Caco-2 (cell line): ENCODE results near the gene SLC39A11. TPM values are rescaled to one million over a fixed set of nuclear protein-coding genes. Genes with fewer than 3 reads are reported as not detected.
A peak's percentile ranks its signal among the peaks of the same experiment; 100 is the strongest.

Experiments
- BruUV-seq: library from RNA; stranded (reverse); fragments of 400-500 nt; replicated peaks from 2 replicates; lab custom pipeline; 2021; lab: Mats Ljungman, UMichigan
- CTCF ChIA-PET: fragments of 300-600 bp; sonication (Branson Sonifier 250); formaldehyde crosslinking; loops from one replicate; lab custom pipeline; 2022; ENCODE audit warnings: antibody characterized with exemption; lab: Charles Lee
- POLR2A ChIA-PET: fragments of 300-600 bp; sonication (Branson Sonifier 250); formaldehyde crosslinking; loops from one replicate; lab custom pipeline; 2022; ENCODE audit warnings: antibody characterized with exemption; lab: Charles Lee
- DNase-seq, 2 experiments: peaks; one replicate each; pipeline versions ENCODE4 v3.0.0 to v3.0.0-alpha.2; 2020 to 2022
- H3K27me3 ChIP-seq: replicated peaks from 2 replicates; pipeline ENCODE4 v1.6.0; 2011; ENCODE audit warnings: low read length; ENCODE audit not compliant: control insufficient read depth, insufficient read depth
- H3K36me3 ChIP-seq: 2 replicates; pipeline ENCODE4 v1.5.1; 2011; ENCODE audit warnings: low read length; ENCODE audit not compliant: control insufficient read depth, insufficient read depth
- H3K4me1 ChIP-seq: fragments of 250-450 bp; sonication (Bioruptor Pico); 2 replicates; pipeline ENCODE4 v1.5.1; 2020; ENCODE audit warnings: mild to moderate bottlenecking
- H3K4me3 ChIP-seq: 2 replicates; pipeline ENCODE4 v1.5.1; 2011; ENCODE audit warnings: low read depth, mild to moderate bottlenecking, control low read depth, low read length
- H3K9me3 ChIP-seq: fragments of 250-450 bp; sonication (Bioruptor Pico); 2 replicates; pipeline ENCODE4 v1.5.1; 2020; ENCODE audit warnings: mild to moderate bottlenecking, moderate library complexity
- H3K27ac Mint-ChIP-seq: one replicate; pipeline ENCODE4 v1.8.0; 2022; ENCODE audit warnings: mixed read lengths; ENCODE audit not compliant: unreplicated experiment
- H3K27me3 Mint-ChIP-seq: one replicate; pipeline ENCODE4 v1.8.0; 2022; ENCODE audit warnings: mixed read lengths; ENCODE audit not compliant: insufficient read depth, unreplicated experiment
- H3K36me3 Mint-ChIP-seq: one replicate; pipeline ENCODE4 v1.8.0; 2022; ENCODE audit warnings: mild to moderate bottlenecking, mixed read lengths; ENCODE audit not compliant: insufficient read depth, unreplicated experiment
- H3K4me1 Mint-ChIP-seq: one replicate; pipeline ENCODE4 v1.8.0; 2022; ENCODE audit warnings: low read depth, mixed read lengths; ENCODE audit not compliant: unreplicated experiment
- H3K4me3 Mint-ChIP-seq: one replicate; pipeline ENCODE4 v1.8.0; 2022; ENCODE audit warnings: mild to moderate bottlenecking, moderate library complexity, mixed read lengths; ENCODE audit not compliant: unreplicated experiment
- H3K9me3 Mint-ChIP-seq: one replicate; pipeline ENCODE4 v1.8.0; 2022; ENCODE audit warnings: mixed read lengths; ENCODE audit not compliant: unreplicated experiment
- intact Hi-C: fragments of 100-400 bp; cut with micrococcal nuclease; formaldehyde crosslinking; loops from one replicate; pipeline ENCODE4 v1.10.0; 2022; ENCODE audit not compliant: unreplicated experiment
- total RNA-seq: library from RNA; stranded (reverse); gene quantifications from 2 replicates; pipeline ENCODE4 v1.2.3, GENCODE V29; 2022
- TF ChIP-seq, protein P1 (sequence below), 2 experiments: fragments of 200-600 bp in 1 of 2; IDR thresholded peaks; 1 replicate in 1 of 2; 2 replicates in 1 of 2; pipeline versions ENCODE4 v1.5.1 to v1.8.0; 2011 to 2022; ENCODE audit warnings: antibody characterized with exemption in 1 of 2, control low read depth in 1 of 2, inconsistent platforms in 1 of 2, low read depth in 1 of 2, low read length in 1 of 2, mild to moderate bottlenecking in 1 of 2, moderate library complexity in 1 of 2; ENCODE audit not compliant: insufficient read depth in 1 of 2, severe bottlenecking in 1 of 2, unreplicated experiment in 1 of 2

The SLC39A11 gene
- total RNA-seq, 1 experiment from 2014 or later: 26.4 TPM

DNA sequence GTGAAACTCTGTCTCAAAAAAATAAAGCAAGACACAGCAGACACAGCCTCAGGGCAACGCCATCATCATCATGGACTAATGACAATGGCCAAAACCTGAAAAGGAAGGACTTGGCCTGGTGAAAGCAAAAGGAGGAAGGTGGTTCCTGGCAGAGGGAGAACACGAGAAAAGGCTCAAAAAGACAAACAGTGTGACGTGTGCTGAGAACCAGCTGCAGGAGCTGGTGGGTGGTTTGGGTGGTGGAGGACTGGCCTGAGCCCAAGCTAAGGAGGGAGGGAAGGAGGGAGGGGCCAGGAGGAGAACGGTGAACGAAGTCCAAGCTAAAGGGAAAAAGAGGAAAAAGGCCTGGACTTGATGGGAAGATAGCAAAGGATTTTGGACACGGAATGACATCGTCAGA is 85.1 kb downstream of the SLC39A11 start:
- TF ChIP-seq, protein P1, sequence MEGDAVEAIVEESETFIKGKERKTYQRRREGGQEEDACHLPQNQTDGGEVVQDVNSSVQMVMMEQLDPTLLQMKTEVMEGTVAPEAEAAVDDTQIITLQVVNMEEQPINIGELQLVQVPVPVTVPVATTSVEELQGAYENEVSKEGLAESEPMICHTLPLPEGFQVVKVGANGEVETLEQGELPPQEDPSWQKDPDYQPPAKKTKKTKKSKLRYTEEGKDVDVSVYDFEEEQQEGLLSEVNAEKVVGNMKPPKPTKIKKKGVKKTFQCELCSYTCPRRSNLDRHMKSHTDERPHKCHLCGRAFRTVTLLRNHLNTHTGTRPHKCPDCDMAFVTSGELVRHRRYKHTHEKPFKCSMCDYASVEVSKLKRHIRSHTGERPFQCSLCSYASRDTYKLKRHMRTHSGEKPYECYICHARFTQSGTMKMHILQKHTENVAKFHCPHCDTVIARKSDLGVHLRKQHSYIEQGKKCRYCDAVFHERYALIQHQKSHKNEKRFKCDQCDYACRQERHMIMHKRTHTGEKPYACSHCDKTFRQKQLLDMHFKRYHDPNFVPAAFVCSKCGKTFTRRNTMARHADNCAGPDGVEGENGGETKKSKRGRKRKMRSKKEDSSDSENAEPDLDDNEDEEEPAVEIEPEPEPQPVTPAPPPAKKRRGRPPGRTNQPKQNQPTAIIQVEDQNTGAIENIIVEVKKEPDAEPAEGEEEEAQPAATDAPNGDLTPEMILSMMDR (IDR thresholded peaks at IDR 0.05; ENCODE audit: insufficient read depth in 1 of 2, low read depth in 1 of 2, low read length in 1 of 2, severe bottlenecking in 1 of 2, unreplicated experiment in 1 of 2): no peak
- Histone ChIP-seq H3K9me3 (no peaks in the 10 kb centered on the region), H3K27me3 (no peaks in the 10 kb centered on the region), H3K4me3 (no peak overlapping the region), H3K4me1 (0 out of 2 replicates have a peak, but pooled peaks cover 8% of the 10 kb centered on the region), H3K36me3 (no peaks in the 10 kb centered on the region)
- Mint-ChIP-seq H3K27ac (no peak overlapping the region), H3K27me3 (no peaks in the 10 kb centered on the region), H3K36me3 (peaks cover 5% of the 10 kb centered on the region), H3K4me3 (no peak overlapping the region), H3K9me3 (no peaks in the 10 kb centered on the region), H3K4me1 (peaks cover 7% of the 10 kb centered on the region)
- CTCF ChIA-PET: interaction anchor here (0.9 kb wide), 1 partner anchor 182 kb away, joined by 3 read pairs; no protein-coding TSS in a partner anchor
- POLR2A ChIA-PET: no interaction called here
- no peak for DNase-seq
- intact Hi-C loops: no loop called here
- BruUV-seq: no TSS peak

GRCh38 chr17:73005360-73005759 is 87.1 kb downstream of the SLC39A11 start:
- ChIA-PET POLR2A (no interaction called here), CTCF (no interaction called here)
- no peak overlapping the region for H3K27ac Mint-ChIP-seq
- no peaks in the 10 kb centered on the region for H3K9me3 ChIP-seq
- intact Hi-C loops: no loop called here
- DNase-seq: no peak
- no peaks in the 10 kb centered on the region for H3K4me1 Mint-ChIP-seq
- H3K27me3 ChIP-seq: no peaks in the 10 kb centered on the region
- no peaks in the 10 kb centered on the region for H3K9me3 Mint-ChIP-seq
- no TSS peak for BruUV-seq
- 0 out of 2 replicates have a peak, but pooled peaks cover under 1% of the 10 kb centered on the region for H3K4me1 ChIP-seq
- TF ChIP-seq, protein P1 (IDR thresholded peaks at IDR 0.05; ENCODE audit: insufficient read depth in 1 of 2, low read depth in 1 of 2, low read length in 1 of 2, severe bottlenecking in 1 of 2, unreplicated experiment in 1 of 2): no peak
- H3K4me3 ChIP-seq: no peak overlapping the region
- no peak overlapping the region for H3K4me3 Mint-ChIP-seq
- no peaks in the 10 kb centered on the region for H3K36me3 ChIP-seq
- no peaks in the 10 kb centered on the region for H3K27me3 Mint-ChIP-seq
- H3K36me3 Mint-ChIP-seq: peaks cover 5% of the 10 kb centered on the region

DNA sequence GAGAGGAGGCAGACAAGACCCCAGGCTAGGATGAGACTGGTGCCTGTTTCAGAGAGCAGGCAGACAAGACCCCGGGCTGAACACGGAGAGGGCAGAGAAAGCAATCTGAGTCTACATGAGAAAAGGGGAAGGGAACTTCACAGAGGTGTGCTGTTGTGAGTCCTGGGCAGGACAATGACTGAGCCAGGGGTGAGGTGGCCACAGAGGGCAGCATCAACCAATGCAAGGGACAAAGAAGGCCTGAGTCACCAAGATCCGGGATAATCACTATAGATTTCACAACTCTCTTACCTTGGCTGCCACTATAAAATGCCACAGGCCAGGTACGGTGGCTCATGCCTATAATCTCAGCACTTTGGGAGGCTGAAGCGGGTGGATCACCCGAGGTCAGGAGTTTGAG is 89.0 kb downstream of the SLC39A11 start:
- Histone ChIP-seq H3K36me3 (no peaks in the 10 kb centered on the region), H3K27me3 (no peaks in the 10 kb centered on the region), H3K4me1 (no peaks in the 10 kb centered on the region), H3K9me3 (no peaks in the 10 kb centered on the region), H3K4me3 (no peak overlapping the region)
- Mint-ChIP-seq H3K9me3 (no peaks in the 10 kb centered on the region), H3K4me1 (no peaks in the 10 kb centered on the region), H3K27ac (no peak overlapping the region), H3K36me3 (peaks cover 5% of the 10 kb centered on the region), H3K27me3 (no peaks in the 10 kb centered on the region), H3K4me3 (no peak overlapping the region)
- no peak for DNase-seq
- ChIA-PET POLR2A (no interaction called here), CTCF (no interaction called here)
- TF ChIP-seq, protein P1 (IDR thresholded peaks at IDR 0.05; ENCODE audit: insufficient read depth in 1 of 2, low read depth in 1 of 2, low read length in 1 of 2, severe bottlenecking in 1 of 2, unreplicated experiment in 1 of 2): peak in 1 of 2 experiments; percentile 21
- no TSS peak for BruUV-seq
- intact Hi-C loops: no loop called here
